Measurements from ENCODE around the gene LILRB1.
"Not testable (repeated sequence)": the region's sequence is repeated elsewhere in the genome, so short reads cannot be mapped to it uniquely, and the experiment has no call there.

Gene LILRB1

DNA sequence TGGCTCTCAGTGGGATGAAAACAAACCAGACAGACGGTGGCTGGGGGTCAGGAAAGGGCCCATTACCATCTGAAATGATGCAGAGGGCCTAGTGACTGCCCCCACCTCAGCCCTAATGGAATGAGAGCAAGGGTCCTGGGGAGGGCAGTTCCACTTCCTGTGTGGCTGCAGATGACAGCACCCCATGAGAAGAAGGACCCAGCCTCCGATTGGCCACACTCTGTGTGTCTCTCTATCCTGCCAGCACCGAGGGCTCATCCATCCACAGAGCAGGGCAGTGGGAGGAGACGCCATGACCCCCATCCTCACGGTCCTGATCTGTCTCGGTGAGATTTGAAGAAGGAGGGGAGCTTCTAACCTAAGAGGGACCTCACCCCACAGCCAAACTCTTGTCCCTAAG is 498 bp downstream of the LILRB1 start:
- no peak overlapping the region for H3K4me3 ChIP-seq (replicated peaks; ENCODE audit: low read depth, low read length)
- no peaks in the 10 kb centered on the region for H3K27me3 ChIP-seq (replicated peaks; ENCODE audit: control insufficient read depth, insufficient read depth, low read length)
- TF ChIP-seq, protein P1, sequence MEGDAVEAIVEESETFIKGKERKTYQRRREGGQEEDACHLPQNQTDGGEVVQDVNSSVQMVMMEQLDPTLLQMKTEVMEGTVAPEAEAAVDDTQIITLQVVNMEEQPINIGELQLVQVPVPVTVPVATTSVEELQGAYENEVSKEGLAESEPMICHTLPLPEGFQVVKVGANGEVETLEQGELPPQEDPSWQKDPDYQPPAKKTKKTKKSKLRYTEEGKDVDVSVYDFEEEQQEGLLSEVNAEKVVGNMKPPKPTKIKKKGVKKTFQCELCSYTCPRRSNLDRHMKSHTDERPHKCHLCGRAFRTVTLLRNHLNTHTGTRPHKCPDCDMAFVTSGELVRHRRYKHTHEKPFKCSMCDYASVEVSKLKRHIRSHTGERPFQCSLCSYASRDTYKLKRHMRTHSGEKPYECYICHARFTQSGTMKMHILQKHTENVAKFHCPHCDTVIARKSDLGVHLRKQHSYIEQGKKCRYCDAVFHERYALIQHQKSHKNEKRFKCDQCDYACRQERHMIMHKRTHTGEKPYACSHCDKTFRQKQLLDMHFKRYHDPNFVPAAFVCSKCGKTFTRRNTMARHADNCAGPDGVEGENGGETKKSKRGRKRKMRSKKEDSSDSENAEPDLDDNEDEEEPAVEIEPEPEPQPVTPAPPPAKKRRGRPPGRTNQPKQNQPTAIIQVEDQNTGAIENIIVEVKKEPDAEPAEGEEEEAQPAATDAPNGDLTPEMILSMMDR (IDR thresholded peaks at IDR 0.05; ENCODE audit: insufficient read depth, low read length, poor library complexity, severe bottlenecking) = no peak
- peaks cover 20% of the 10 kb centered on the region for H3K36me3 ChIP-seq (ENCODE audit: control insufficient read depth, insufficient read depth, low read length)
- no peak for DNase-seq (ENCODE audit: extremely low read depth, insufficient read length)

DNA sequence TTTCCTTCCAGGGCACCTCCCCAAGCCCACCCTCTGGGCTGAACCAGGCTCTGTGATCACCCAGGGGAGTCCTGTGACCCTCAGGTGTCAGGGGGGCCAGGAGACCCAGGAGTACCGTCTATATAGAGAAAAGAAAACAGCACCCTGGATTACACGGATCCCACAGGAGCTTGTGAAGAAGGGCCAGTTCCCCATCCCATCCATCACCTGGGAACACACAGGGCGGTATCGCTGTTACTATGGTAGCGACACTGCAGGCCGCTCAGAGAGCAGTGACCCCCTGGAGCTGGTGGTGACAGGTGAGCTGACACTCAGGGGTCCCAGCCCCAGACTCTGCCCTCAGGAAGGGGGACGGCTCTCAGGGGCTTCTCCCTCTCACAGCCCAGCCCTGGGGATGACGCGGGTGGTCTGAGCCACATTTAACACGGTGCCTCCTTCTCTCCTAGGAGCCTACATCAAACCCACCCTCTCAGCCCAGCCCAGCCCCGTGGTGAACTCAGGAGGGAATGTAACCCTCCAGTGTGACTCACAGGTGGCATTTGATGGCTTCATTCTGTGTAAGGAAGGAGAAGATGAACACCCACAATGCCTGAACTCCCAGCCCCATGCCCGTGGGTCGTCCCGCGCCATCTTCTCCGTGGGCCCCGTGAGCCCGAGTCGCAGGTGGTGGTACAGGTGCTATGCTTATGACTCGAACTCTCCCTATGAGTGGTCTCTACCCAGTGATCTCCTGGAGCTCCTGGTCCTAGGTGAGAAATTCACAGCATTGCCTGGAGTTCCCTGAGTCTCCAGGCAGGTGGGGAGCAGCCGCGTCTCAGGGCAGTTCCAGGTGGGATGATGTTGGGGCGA is 1.4 kb downstream of the LILRB1 start:
- not testable (repeated sequence) for H3K4me3 ChIP-seq (replicated peaks; ENCODE audit: low read depth, low read length); H3K27me3 ChIP-seq (replicated peaks; ENCODE audit: control insufficient read depth, insufficient read depth, low read length); DNase-seq (ENCODE audit: extremely low read depth, insufficient read length)
- peaks cover 21% of the 10 kb centered on the region for H3K36me3 ChIP-seq (ENCODE audit: control insufficient read depth, insufficient read depth, low read length)

GRCh38 chr19:54632517-54632916 is 2.2 kb downstream of the LILRB1 start:
- H3K27me3 ChIP-seq (replicated peaks; ENCODE audit: control insufficient read depth, insufficient read depth, low read length); DNase-seq (ENCODE audit: extremely low read depth, insufficient read length); H3K4me3 ChIP-seq (replicated peaks; ENCODE audit: low read depth, low read length): not testable (repeated sequence)
- peaks cover 19% of the 10 kb centered on the region for H3K36me3 ChIP-seq (ENCODE audit: control insufficient read depth, insufficient read depth, low read length)

GRCh38 chr19:54633401-54633800 is 3.1 kb downstream of the LILRB1 start:
- H3K36me3 ChIP-seq (ENCODE audit: control insufficient read depth, insufficient read depth, low read length) = peaks cover 19% of the 10 kb centered on the region
- no peak overlapping the region for H3K4me3 ChIP-seq (replicated peaks; ENCODE audit: low read depth, low read length)
- no peaks in the 10 kb centered on the region for H3K27me3 ChIP-seq (replicated peaks; ENCODE audit: control insufficient read depth, insufficient read depth, low read length)
- DNase-seq (ENCODE audit: extremely low read depth, insufficient read length) = no peak
- TF ChIP-seq, protein P1 (IDR thresholded peaks at IDR 0.05; ENCODE audit: insufficient read depth, low read length, poor library complexity, severe bottlenecking) = no peak

GRCh38 chr19:54636081-54636480 is 5.8 kb downstream of the LILRB1 start:
- H3K36me3 ChIP-seq (ENCODE audit: control insufficient read depth, insufficient read depth, low read length) = peaks cover 12% of the 10 kb centered on the region

GRCh38 chr19:54638683-54639082 is 8.4 kb downstream of the LILRB1 start:
- Histone ChIP-seq H3K36me3 (ENCODE audit: control insufficient read depth, insufficient read depth, low read length) (peaks cover 5% of the 10 kb centered on the region), H3K4me3 (replicated peaks; ENCODE audit: low read depth, low read length) (no peak overlapping the region), H3K27me3 (replicated peaks; ENCODE audit: control insufficient read depth, insufficient read depth, low read length) (no peaks in the 10 kb centered on the region)
- TF ChIP-seq, protein P1 (IDR thresholded peaks at IDR 0.05; ENCODE audit: insufficient read depth, low read length, poor library complexity, severe bottlenecking) = no peak
- DNase-seq (ENCODE audit: extremely low read depth, insufficient read length) = no peak

More at GRCh38 chr19:54636081-54636480, 5.8 kb downstream of the LILRB1 start:
- H3K27me3 ChIP-seq (replicated peaks; ENCODE audit: control insufficient read depth, insufficient read depth, low read length); DNase-seq (ENCODE audit: extremely low read depth, insufficient read length); H3K4me3 ChIP-seq (replicated peaks; ENCODE audit: low read depth, low read length): not testable (repeated sequence)

DNA sequence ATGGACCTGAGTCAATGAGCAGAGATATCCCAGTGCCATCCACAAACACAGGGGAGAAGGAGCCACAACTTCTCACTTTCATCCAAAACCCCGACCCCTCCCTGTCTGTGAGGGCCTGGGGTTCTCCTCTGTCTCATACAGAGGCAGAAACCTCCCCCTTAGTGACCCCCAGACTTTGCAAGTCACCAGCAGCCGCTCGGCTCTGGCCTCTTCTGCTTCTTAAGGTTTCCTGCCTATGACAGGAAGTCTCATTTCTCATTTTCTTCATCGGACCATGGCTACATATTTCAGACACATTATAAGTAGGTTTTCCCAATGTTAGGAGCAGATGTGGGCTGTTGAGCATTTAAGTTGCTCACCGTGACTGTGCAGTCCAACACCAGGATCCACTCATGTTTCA is 12.7 kb downstream of the LILRB1 start:
- not testable (repeated sequence) for H3K36me3 ChIP-seq (ENCODE audit: control insufficient read depth, insufficient read depth, low read length); H3K4me3 ChIP-seq (replicated peaks; ENCODE audit: low read depth, low read length); DNase-seq (ENCODE audit: extremely low read depth, insufficient read length); H3K27me3 ChIP-seq (replicated peaks; ENCODE audit: control insufficient read depth, insufficient read depth, low read length)

DNA sequence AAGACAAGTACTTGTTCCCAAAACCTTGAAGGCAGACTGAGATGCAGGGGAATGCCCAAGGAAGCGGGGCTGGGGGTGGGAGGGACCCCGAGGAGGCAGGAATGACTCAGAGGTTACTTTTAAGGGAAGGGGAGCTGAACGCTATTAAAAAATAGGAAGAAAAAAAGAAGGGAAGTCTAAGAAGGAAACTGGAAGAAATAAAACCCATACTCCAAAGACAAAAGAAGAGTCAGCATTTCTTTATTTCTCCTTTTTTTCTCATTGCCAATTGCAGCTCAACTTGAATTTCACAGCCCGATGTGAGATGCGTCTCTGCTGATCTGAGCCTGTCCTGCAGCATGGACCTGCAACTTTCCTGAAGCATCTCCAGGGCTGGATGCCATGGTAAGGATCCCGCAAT is 13.3 kb downstream of the LILRB1 start:
- not testable (repeated sequence) for DNase-seq (ENCODE audit: extremely low read depth, insufficient read length); H3K4me3 ChIP-seq (replicated peaks; ENCODE audit: low read depth, low read length); H3K27me3 ChIP-seq (replicated peaks; ENCODE audit: control insufficient read depth, insufficient read depth, low read length); H3K36me3 ChIP-seq (ENCODE audit: control insufficient read depth, insufficient read depth, low read length)
